GM19468 (cell line): ENCODE data around the gene ELAPOR1.
"Not testable (repeated sequence)": the region's sequence is repeated elsewhere in the genome, so short reads cannot be mapped to it uniquely, and the experiment has no call there.

Experiments used
- ATAC-seq: cut with Tn5 transposase; IDR thresholded peaks from one replicate; pipeline ENCODE4 v1.9.1; 2021; ENCODE audit warnings: mild to moderate bottlenecking, moderate library complexity, moderate number of reproducible peaks; ENCODE audit not compliant: unreplicated experiment; ENCODE audit errors: extremely low read depth

The ELAPOR1 gene

DNA sequence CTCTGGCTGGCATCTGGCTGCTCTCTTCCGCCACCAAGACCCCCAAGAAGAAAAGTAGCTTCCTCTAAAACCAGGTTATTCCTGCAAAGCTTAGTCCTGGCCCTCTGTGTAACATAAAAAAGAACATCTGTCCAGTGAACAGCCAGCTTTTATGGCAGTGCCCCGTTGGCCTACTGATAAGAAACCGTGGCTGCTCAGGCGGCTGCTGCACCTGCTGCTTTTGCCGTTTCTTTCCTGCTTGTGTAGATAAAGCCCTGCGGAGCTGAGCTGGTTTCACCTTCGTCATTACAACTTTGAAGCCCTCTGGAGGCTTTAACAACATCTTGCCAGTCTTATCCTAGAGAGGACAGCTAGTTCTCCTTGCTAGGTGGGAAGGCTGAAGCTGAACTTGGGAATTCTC lies 20.5 kb downstream of the ELAPOR1 start:
- no peak for ATAC-seq

DNA sequence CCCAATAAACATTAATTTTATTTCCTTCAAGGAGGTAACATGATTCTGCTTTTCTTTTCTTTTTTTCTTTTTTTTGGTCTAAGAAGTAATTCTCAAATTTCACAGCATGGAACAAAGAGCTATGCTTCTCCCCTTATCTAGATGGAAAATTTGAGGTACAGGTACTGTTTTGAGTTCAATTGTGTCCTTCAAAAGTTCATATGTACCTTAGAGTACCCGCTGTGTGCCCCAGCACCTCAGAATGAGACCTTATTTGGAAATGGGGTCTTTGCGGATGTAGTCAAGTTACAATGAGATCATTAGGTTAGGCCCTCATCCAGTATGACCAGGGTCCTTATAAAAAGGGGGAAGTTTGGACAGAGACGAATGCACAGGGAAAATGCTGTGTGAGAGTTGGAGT lies 22.0 kb downstream of the ELAPOR1 start:
- no peak for ATAC-seq

DNA sequence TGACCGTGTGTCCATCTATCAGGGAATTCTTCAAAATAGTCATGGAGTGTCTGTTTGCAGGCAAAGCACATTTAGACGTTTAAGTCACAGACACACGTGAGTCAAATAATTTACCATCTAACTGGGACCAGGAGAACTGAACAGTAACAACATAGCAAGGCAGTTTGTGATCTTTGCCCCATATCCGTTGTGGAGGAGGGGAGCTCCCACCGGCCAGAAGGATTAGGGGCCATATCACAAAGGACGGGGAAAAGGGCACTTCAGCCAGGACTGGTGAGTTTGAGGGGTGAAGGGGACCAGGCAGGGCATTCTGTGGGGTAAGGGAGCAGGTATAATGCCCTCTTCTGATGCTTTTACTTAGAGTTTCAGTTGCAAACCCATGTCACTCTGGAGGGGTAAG lies 22.9 kb downstream of the ELAPOR1 start:
- no peak for ATAC-seq

DNA sequence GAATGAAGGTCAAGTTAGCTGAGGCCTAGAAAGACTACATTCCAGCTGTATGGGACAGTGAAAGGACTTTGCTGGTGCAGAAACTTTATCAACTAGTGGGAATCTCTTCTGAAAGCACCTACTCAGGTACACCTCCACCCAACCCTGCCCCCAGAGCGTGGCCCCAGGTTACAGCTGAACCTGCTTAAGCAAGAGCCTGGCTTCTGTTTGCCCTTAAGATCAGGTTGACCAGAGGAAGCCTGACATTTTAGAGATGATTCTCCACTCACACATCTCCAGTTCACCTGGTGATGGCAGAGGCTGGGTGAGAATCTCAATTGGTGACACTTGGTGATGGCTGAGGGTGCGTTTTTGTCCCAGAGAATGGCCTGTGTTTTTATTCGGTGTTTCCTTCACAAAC lies 24.0 kb downstream of the ELAPOR1 start:
- ATAC-seq, result no peak

DNA sequence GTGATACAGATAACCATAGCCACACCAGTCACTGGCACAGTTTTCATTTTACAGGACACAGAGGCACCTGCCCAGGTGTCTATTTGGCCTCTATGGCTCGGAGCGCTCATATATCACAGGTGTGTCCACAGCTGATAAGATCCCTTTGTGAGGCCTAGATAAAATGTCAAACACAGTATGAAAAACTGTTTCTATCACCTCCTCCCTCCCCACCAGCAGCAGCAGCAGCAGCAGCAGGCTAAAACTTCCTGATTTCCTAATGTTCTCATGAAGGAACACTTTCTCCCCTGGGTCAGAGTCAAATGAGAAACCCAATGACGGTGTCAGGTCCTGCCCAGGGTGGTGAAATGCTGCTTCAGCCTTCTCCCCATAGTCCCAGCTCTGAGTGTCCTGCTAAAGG lies 24.4 kb downstream of the ELAPOR1 start:
- no peak for ATAC-seq

DNA sequence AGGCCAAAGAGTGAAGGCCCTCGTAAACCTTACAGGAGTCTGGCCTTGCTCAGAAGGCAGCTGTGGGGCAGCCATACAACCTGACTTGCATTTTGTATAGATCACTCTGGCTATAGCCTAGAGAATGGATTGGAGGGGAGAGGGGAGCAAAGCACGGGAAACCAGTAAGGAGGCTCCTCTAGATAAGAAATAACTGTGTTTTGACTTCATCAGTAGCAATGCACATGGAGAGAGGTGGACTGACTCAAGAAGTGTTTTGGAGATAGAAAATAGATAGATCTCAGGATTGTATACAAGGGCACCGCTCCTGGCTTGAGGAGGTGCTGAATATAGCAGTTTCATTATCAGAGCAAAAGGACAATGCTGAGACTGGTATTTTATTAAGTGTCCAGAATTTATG lies 26.5 kb downstream of the ELAPOR1 start:
- no peak for ATAC-seq

DNA sequence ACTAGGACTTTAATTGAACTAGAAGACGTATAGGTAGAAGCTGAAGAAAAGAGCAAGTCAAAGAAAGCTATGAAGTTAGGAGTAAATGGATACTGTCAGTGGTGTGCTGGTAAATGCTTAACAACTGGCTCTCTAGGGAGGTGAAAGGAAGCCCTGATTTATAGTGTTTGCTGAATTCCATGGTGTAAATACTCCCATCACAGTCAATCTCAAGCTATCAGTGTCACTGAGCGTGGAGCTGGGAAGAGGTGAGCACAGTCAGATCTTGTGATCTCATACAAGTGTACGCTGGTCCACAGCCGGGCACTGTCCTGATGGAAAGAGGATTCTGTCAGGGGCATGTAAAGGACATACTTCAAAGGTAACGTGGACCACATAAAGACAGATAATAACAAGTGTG lies 28.3 kb downstream of the ELAPOR1 start:
- ATAC-seq, result no peak

DNA sequence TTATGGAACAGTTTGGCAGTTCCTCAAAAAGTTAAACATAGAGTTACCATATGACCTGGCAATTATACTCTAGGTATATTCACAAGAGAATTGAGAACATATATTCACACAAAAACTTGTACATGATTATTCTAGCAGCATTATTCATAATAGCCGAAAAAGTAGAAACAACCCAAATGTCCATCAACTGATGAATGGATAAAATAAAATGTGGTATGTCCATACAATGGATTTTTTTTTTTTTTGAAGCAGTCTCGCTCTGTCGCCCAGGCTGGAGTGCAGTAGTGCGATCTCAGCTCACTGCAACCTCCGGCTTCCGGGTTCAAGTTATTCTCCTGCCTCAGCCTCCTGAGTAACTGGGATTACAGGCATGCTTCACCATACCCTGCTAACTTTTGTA lies 28.8 kb downstream of the ELAPOR1 start:
- ATAC-seq, result not testable (repeated sequence)

DNA sequence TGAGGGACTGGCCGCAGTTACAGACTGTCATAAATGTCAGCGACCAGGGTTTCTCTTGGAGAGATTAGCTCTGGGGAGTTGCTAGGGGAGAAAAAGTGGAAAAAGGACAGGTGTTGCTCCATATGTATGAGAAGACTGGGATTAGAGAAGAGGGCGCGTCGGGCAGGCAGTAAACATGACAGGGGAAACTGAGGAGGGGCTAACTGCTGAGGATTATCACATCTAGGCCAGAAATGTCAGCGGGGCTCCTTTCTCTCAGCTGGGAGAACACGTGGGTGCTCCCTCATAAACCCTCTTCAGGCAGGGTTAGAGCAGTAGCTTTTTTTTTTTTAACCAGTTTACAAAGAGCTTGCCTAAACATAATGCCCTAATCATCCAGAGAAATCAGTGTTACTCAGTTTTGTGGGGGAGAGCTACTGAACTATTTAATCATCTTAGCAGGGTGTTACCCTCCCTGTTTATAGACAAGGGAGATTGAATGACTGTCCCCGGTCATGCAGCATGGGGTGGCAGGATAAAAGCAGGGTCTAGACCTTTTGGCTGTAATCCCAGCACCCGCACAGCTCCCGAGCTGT lies 35.2 kb downstream of the ELAPOR1 start:
- ATAC-seq, result no peak

DNA sequence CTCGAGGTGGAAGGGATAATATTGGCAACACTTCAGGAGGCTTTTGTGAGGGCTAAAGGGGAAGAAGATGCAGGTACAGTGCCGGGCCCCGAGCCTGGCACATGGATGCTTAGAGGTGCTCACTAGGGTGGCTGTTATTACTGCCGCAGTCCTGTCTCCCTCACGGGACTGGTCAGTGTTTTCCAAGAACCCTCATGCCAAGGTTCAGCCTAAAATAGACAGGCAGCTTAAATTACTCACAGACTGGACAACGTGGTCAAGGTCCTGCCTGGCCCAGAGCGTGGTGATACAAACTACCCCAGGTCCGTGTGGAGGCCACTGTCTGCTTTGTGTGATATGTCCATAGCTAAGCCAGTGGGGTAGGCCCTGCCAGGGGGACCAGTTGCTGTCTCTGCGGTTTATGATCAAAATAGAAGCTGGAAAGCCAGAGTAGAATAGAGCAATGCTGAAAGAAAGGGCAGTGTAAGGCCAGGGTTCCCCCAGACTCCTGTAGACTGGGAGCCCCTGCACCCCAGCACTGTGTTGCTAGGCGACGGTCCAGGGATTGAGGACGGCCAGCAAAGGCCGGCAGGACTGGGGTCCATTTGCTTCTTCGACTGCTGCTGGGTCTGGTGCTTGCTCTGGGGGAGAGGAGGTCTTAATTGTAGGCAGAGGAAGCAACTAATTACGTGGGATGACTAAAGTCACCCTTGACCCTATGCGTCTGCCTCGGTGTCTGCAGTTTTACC lies 36.1 kb downstream of the ELAPOR1 start:
- ATAC-seq, result no peak

DNA sequence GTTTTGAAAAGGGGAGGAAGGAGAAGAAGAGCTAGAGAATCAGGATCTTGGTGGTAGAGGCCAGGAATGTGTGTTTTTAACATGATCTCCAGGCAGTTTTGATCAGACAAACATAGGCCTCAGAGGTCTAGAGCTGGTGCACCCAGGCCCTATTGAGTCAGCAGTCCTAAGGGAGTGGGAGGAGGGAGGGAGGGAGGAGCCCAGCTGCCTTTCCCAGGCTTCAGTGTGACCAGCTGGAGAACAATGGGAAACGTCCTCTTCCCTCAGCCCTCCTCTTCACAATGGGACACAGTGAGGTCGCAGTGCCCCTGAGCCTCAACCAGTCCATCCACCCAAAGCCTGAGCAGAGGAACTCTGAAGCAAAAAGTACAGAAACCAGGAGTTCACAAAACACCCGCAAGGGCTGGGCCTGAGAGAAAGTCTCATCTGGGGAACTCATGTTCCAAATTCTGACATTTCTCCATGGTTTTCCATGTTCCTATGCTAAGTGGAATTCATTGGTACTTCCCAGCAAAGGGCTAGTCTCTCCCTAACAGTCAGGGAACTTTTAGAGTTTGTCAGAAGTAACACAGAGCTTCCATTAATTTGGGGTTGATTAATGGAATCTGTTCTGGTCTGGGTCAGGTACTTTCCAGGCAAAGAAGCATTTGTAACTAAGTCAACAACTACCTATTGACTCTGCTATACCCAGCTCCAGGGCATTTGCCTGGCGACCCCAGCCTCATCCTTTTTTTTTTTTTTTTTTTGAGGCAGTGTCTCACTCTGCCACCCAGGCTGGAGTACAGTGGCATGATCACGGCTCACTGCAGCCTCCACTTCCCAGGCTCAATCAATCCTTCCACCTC lies 37.5 kb downstream of the ELAPOR1 start:
- no peak for ATAC-seq

DNA sequence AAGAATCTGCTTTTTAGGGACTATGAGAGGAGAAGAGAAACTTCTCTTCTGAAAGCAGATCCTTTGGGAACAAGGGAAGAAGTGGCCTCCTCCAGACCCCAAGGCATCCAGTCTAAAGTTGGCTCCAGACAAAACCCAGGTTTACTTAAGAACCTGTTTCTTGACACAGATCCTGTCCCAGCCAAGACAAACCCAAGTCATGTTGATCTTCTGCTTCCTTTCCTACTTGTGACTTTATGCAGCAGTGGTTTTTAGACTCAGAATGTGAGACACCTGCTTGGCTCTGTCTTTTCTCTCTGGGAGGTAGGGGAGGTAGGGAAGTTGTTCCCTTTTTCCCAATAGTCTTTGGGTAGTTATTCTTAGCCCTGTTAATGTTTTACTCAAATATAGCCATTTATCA lies 38.3 kb downstream of the ELAPOR1 start:
- no peak for ATAC-seq

DNA sequence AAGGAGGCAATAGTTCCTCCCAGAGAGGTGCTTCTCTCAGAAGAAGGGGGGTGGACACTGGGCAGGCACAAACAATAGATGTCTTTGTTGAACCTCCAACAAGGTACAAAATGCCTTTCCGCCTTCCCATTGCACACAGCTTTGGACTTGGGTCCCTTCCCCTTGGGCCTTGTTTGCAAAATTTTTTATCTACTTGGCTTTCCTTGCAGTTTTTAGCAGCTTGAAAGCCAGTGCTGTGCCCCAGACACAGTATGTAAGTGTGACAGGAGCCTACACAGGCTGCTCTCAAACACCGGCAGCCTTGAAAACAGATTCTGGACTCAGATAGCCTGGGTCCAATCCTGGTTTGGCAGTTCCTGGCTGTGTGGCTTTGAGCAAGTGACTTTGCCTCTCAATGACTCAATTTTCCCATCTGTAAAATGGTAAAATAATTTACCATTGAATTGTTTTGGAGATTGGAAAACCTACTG lies 43.0 kb downstream of the ELAPOR1 start:
- no peak for ATAC-seq

DNA sequence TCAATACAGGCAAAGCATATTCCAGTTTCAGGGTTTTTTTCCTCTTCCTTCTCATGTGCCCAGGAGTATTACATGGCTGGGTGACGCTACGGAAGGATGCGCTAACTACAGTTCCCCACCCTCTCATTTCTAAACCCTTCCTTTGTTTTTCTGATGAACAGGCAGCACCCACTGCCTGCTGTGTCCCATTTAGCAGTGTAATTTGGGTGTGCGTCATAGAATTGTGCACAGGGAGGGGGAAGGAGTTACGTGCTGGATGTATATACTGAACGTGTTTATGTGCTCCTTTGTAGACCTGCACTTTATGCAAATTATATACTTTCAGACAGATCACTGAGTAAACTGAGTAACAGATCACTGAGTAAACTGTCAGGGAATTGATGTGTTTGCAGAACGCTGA lies 44.5 kb downstream of the ELAPOR1 start:
- no peak for ATAC-seq

DNA sequence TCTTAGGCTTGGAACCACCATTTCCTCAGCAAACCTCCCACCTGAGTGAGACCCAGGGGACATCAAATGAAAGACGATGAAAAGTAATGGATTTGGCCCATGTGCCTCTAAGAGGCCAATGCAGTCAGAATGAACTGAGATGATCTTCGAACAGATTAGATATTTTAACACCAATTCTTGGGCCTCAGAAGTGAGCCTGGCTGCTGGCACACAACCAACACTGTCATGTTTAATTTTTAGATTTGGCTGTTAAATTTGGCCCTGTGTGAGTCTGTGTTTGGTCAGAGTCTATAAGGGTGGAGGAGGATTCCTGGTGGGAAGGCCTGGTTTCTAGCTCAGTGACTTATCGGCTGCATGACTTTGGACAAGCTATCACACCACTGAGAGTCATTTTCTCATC lies 45.4 kb downstream of the ELAPOR1 start:
- no peak for ATAC-seq

DNA sequence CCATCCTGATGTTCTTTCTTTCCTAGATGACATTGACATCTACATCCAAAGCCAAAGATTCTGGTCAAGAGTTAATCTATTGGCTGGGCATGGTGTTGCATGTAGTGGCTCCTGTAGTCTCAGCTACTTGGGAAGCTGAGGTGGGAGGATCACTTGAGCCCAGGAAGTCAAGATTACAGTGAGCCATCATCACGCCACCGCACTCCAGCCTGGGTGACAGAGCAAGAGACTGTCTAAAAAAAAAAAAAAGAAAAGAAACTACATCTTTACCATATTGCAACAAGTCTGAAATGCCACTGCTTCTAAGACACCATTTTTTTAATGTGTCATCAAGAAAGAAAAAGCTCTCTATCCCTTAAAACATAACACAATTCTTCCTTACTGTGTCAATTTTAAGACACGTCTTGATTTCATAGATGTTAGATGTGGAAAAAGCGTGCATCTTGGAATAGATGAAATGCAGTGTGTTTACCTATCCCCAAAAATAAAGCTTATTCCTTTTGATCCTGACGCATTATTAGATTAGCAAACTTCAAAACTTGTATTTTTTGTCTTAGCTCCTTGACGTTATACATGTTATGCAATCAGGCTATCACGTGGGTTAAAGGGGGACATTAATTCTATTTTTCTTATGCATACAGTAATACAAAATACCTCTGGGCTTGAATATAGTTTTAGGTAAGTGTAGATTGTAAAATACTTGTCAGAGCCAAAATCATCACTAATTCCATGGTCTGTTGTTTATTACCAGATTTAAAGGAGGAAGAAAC lies 46.3 kb downstream of the ELAPOR1 start:
- ATAC-seq, result no peak

DNA sequence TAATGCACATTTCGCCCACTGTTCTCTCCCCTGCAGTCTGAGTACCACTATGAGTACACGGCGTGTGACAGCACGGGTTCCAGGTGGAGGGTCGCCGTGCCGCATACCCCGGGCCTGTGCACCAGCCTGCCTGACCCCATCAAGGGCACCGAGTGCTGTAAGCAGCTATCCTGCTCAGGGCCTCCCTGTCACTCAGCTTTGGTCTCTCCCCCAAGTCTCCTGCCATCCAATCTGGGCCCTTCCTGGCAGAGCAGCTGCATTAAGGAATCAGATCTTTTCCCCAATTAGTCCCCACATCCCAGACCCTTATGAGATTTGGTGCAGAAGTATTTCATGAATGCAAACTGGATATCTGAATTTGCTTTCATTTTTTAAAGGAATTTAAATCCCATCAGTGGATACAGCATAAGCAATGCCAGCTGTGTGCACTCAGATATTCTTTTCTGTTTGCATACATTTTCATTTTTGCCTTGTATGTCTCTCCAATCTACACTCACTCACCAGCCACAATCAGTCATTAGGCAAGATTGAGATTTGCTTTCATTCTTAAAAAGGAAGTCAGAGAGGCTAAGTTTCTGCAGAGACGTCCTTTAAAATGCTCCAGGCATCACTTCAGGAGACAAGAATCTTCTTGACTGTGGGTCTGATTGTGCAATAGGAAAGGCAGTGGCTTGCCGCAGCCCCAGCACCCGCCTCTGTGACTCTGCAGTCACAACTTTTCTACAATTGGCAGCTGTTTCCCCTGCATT lies 48.1 kb downstream of the ELAPOR1 start:
- peak; percentile 50 for ATAC-seq

DNA sequence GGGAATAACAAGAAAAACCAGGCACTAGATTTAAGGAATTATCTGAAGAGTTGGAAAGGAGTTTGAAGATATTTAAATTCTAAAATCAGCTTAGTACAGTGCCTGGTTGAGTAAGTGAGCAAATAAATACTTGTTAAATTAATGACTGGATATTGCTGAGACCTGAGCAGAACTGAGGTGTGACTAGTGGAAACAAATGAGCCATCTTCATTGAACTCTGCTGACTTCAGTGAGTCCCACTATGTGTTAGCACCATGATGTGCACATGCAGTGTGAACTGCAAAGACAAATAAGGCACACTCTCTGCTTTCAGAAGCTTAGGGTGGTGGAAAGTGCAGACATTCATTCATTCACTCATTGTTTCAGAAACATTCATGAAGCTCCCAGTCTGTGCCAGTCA lies 48.7 kb downstream of the ELAPOR1 start:
- no peak for ATAC-seq

DNA sequence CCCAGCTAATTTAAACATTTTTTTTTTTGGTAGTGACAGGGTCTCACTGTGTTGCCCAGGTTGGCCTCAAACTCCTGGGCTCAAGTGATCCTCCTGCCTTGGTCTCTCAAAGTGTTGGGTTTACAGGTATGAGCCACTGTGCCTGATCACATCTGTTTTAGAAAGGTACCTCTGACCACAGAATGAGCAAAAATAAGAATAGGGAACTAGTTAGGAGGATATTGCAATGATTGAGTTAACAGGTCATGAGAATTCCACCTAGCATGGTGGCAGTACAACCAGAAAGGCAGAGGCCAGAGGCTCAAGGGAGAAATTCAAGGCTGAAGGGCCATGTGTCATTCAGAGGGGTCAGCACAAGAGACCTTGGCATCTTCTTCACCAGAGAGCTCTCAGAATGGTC lies 49.6 kb downstream of the ELAPOR1 start:
- ATAC-seq, result no peak
